HK-2 (cell line): ENCODE results near the gene FARS2.
"Not testable (repeated sequence)": the region's sequence is repeated elsewhere in the genome, so short reads cannot be mapped to it uniquely, and the experiment has no call there.

Experiments
- DNase-seq: peaks from one replicate; pipeline ENCODE4 v3.0.0-alpha.2; 2018; ENCODE audit not compliant: unreplicated experiment

The FARS2 gene

GRCh38 chr6:5693225-5694145 lies 432.2 kb downstream of the FARS2 start:
- DNase-seq, result no peak

GRCh38 chr6:5695260-5696245 lies 434.2 kb downstream of the FARS2 start:
- DNase-seq, result peak; percentile 46

- no peak for DNase-seq
These were observed 436.2 kb downstream of the FARS2 start for GRCh38 chr6:5697508-5697907.

GRCh38 chr6:5698318-5698717 lies 437.0 kb downstream of the FARS2 start:
- no peak for DNase-seq

DNA sequence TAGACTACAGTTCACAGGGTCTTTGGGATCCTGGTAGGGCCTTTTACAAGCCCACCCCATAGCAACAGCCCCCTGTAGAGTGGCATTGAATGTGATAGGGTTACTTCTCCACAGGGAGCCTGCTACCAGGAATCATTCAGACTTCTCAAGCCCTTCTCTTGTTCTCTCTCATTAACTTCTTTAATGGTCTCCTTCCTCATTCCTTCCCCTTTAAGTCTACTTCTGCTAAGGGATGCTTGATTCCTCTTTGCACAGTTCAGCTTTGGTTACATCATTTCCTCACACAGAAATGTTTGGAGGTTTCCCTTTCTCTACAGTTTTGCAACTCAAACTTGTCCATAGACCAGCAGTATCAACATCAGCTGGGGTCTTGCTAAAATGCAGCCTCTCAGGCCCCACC lies 437.8 kb downstream of the FARS2 start:
- DNase-seq, result not testable (repeated sequence)

GRCh38 chr6:5701174-5701573 lies 439.9 kb downstream of the FARS2 start:
- no peak for DNase-seq

GRCh38 chr6:5704708-5705107 lies 443.4 kb downstream of the FARS2 start:
- no peak for DNase-seq

- no peak for DNase-seq
These were observed 443.9 kb downstream of the FARS2 start for GRCh38 chr6:5705252-5705651.

DNA sequence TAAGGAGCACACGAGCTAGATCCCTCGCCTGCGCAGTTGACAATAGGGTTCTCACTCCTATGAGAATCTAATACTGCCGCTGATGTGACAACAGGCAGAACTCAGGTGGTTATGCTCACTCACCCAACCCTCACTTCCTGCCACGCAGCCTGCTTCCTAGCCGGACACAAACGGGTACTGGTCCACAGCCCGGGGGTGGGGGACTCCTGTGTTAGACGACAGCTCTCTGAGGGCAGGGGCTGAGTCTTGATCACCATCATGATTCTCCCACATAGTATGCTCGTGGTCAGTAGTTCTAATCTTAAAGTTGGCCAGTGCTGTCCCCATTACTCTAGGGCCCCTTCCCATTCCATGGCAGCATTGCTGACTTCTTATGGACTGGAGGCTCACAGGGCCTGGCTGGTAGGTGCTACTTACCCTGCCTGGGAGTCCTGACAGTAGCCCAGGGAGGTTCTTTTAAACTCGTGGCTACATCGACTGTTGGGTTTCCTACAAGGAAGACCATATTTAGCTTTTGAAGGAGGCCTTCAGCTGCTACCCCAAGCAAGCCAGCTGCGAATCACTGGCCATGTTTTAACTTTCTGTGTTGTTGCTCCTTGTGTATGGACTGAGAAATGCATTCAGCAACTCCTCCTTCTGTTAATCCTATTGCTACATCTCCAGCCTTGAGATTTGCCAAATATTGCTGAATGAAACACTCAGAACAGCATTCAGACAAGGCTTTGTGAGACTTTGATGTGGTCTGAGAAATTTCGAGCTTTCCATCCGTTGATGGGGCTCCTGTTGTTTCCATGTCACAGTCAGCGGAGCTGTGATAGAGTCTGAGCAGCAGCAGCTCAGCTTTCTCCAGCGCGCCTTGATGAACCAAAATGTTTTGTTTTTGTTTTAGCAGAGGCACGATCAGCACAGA lies 445.1 kb downstream of the FARS2 start:
- no peak for DNase-seq

GRCh38 chr6:5707281-5708045 lies 446.1 kb downstream of the FARS2 start:
- no peak for DNase-seq

GRCh38 chr6:5710516-5710915 lies 449.2 kb downstream of the FARS2 start:
- DNase-seq, result no peak

DNA sequence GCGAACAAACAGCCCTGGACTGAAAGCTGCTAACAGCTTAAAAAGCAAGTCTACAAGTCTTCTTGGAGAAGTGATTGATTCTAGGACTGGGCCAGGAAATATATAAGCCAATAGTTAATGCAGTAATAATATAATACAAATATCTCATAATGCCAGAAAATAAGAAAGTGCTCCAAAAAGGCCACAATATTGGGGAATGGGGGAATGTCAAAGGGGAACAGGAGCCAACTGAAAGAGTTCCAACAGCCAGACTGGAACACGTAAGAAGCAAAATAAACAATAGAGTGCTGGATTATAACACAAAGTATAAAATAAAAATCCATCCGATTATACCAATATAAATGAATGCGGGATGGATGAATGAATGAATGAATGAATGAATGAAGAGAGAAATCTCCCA lies 449.6 kb downstream of the FARS2 start:
- no peak for DNase-seq

DNA sequence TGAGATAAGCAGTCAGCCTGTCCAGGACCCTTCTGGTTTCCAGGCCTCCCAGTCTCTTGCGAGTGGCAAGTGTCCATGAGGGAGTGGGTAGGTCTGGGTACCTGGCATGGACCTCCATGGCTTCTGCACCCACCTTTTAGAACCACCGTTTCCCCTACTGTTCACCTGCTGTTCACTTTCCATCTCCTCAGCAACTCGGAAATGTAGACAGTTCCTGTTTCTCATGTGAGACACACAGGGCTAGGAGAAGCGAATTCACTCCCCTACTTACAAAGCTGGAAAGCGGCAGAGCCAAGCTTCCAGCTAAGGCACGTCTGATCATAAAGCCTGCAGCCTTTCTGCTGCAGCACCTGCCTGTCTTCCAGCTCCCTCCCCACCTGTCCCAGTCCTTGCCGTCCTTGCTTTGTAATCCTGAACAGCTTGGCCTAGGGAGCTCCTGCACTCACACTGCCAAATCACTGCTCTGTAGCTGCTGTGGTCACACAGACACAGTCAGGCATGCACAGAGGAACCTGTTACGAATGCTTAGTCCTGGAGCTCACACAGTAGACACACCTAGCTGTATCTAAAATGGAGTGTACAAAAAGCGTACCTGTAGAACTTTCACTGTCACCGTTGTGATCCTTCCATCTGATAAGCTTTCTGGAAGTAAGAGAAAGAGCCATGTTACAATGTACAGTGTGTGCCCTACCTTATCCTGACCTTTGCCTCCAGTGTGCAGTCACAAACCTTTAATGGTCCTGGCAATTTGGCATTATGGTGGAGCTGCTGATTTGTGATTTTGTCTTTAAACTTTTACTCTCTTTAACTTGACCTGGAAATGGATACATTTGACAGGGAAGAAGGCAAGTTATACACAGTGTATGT lies 451.3 kb downstream of the FARS2 start:
- no peak for DNase-seq

- no peak for DNase-seq
These were observed 452.2 kb downstream of the FARS2 start for GRCh38 chr6:5713519-5713918.

DNA sequence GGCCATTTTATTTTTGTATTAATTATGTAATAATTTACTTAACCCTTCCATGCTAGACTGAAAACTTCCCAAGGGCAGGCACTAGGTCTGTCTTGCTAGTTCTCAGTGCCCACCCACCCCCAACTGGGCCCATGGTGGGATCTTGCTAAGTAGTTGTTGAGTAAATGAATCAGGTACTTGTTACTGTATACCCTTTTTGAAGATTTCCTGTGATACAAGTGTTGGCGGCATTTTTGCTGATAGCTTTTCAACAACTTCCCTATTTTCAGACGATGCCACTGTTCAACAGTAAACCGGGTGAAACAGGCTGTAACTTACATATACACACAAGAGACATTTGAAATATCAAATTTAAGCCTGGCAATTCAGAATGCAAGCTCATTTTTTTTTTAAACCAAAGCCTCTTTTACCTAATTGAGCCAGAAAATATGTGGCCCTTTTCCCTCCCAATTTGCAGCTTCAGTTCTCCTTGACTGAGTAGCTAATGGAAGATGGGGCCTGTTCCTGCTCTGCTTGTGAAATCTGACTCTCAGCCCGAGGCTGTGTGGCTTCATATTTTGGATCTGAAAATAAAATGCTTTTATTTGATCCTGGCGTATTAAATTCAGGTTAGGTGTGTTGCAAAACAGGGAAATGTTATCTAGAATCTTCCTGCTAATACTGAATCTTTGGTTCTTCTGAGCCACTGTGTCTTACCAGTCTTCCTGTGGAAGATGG lies 457.1 kb downstream of the FARS2 start:
- no peak for DNase-seq

GRCh38 chr6:5723841-5724691 lies 462.8 kb downstream of the FARS2 start:
- DNase-seq, result no peak

- DNase-seq, result no peak
These were observed 463.6 kb downstream of the FARS2 start for GRCh38 chr6:5724911-5725310.
